Left lobe of liver (tissue), 2 donors: ENCODE results near the gene ZNF407. TPM values are rescaled to one million over a fixed set of nuclear protein-coding genes. Genes with fewer than 3 reads are reported as not detected.

Source experiments
- ATAC-seq: fragments of 200-7000 bp; cut with Tn5 transposase; one replicate; pipeline ENCODE4 v1.9.1; 2020; ENCODE audit warnings: mild to moderate bottlenecking, moderate library complexity
- DNase-seq: peaks from one replicate; pipeline ENCODE4 v3.0.0-alpha.2; 2020; ENCODE audit warnings: low spot score
- total RNA-seq: library from RNA; stranded (reverse); gene quantifications from one replicate; pipeline ENCODE4 v1.2.1, GENCODE V29; 2021
- donor health status: DM: no; HTN: no; CAD: no; lungs with moderate emphysema.
- donor health status: DM: no; HTN: yes; CAD: no.

The ZNF407 gene
- total RNA-seq, 1 donor from 2014 or later: 4.9 TPM

DNA sequence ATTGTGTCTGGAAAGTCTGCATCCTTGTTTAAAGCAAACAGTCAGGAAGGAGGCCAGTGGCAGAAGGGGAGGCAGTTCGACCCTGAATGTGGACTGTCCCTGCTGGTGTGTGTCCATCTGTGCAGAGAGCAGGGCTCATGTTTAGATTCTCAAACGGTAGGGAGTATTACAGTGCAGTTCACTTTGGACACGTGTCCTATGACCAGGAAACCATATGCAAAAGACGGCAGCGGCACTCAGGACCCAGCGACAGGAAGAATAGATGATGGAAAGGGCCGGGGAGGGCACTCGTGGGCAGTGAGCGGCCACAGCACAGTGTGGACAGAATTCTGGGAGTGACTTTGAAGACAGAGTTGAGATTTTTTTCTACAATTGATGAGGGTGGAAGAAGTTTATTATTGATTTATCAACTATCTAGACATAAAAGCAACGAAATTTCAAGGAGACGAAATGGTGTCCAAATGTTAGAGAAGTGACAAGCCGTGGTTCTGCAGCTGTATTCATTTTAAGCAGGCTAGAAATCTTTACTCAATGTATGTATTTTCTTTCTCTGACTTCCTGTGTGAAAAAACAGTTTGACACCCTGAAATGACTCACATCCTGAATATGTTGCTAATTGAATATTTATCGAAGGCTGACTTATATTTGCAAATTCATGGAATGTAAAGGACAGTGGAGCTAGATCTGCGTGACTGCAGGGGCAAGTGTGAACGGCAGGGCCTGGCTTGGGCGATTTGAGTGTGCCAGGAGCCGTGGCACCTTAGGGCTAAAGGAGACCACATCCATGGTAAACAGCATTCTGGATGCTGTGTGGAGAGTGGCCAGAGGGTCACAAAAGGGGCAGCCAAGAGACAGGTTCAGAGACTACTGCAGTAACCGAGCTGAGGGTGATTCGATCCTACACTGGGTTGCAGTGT is 397.1 kb downstream of the ZNF407 start:
- DNase-seq (no peak), ATAC-seq (peak; percentile 13)

GRCh38 chr18:74995419-74995736 is 397.7 kb downstream of the ZNF407 start:
- no peak for DNase-seq

GRCh38 chr18:74996055-74996454 is 398.4 kb downstream of the ZNF407 start:
- ATAC-seq: no peak
- no peak for DNase-seq

More at GRCh38 chr18:74995419-74995736, 397.7 kb downstream of the ZNF407 start:
- no peak for ATAC-seq

DNA sequence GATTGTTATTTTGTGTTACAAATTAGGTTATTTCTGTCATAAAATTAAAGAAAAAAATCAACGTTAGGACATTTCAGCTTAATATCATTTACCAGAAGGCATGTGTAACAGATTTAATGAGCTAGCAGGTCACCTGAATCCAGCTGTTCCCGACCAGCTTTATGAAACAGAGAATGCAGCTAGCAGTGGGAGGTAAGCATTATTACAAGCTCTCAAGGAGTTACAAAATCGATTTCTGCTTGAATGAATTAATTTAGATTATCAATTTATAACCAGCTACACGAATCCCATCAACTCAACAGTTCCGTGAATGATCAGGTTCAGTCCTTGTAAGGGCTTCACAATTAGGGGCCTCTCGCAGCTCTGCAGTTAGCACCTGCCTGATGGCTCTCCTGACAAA is 399.3 kb downstream of the ZNF407 start:
- no peak for DNase-seq

DNA sequence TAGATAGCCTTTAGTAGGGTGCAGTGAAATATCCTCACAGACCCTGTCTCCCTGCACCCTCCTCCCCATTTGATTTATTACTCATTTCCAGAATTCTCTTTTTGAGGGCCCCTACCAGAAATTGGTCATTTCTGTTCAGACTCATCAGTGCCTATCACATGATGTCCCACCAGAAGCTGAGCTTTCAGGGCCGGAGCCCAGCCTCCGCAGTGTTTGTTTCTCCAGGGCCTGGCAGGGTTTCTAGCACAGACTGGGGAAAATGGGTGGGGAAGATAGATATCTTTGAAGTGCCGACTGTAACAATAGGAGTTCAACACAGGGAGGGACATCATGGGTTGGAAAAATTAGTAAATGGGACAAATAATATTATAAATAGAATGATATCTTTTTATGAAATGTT is 403.2 kb downstream of the ZNF407 start:
- ATAC-seq (no peak), DNase-seq (no peak)

More for the DNA sequence above, 399.3 kb downstream of the ZNF407 start:
- no peak for ATAC-seq

GRCh38 chr18:75003039-75003438 is 405.4 kb downstream of the ZNF407 start:
- DNase-seq: no peak

DNA sequence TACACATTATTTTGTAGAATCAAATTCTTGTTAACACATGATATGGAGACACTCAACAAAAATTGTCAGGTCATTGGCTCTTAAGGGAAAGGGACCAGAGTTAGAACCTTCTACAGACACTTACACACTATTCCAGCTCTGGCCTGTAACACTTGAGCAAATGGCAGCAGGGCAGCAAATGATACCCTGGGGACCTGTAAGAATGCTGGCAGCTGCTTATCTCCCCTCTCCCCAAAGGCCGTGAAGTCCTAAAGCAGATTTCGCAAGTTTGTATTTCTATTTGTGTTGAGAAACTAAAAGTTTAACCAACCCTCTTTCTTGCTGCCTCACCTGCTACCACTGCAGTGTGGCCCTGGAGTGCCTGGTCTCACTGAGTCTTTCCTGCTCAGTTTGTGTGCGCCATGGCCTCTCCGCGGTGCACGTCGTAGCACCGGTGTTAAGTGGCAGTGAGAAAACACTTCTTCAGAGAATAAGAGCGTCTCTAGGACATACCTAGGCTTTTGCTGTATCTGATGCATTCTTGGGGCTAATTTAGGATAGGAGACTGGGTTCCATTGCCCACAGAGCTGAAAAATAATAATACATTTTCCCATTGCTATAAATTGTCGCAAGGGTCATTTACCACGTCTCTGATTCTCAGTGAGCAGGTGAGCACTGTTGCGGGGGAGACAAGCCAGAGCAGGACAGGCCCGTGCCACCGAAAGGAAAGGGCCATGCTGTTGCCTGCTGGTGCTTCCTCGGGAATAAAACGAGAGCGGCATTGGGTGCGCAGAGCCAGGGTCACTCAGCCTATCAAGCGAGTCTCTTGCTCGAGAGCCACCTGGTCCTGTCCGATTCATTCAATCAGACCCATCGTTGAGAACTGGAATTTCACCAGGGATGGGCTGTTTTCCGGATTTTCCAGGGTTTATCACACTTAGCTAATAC is 406.4 kb downstream of the ZNF407 start:
- ATAC-seq: no peak
- no peak for DNase-seq

More at GRCh38 chr18:75003039-75003438, 405.4 kb downstream of the ZNF407 start:
- no peak for ATAC-seq

- DNase-seq (no peak), ATAC-seq (no peak)
Measured at GRCh38 chr18:75005626-75006025, 408.0 kb downstream of the ZNF407 start.

DNA sequence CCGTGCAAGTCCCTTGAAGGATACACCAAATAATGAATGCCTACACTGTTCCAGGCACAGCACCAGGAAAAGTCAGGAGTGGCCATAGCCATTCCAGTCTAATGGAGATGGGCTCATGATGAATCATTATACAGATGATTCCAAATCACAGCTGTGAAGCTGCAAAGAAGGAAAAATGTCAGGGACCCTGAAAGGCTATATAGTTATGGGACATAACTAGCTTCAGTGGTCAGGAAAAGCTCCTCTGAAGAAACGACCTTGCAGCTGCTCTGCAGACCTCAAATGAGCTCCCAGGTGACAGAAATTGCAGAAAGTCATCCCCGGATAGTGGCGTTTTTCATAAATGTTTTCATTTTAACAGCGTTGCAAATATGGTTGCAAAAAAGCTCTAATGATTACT is 410.5 kb downstream of the ZNF407 start:
- ATAC-seq: no peak

GRCh38 chr18:75009296-75009695 is 411.6 kb downstream of the ZNF407 start:
- no peak for DNase-seq
- no peak for ATAC-seq

More for the DNA sequence above, 410.5 kb downstream of the ZNF407 start:
- DNase-seq: no peak

DNA sequence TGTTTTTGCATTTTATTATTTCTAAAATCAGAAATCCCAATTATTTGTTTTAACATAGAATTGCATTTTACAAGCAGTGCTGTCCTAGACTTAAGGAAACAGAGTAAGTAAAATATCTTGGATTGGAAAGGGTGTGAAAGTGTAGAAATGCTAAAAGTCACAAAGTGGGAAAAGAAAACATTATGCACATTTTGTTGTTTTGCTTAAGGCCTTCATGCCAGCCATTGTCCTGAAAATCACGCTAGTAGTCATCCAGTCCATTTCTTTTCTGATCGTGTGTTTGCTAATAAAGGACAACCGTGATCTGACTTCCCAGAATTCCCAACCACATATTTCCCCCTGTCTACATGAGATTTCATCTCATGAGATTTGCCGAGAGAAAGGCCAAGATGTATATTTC is 412.2 kb downstream of the ZNF407 start:
- ATAC-seq: no peak
- DNase-seq: no peak

DNA sequence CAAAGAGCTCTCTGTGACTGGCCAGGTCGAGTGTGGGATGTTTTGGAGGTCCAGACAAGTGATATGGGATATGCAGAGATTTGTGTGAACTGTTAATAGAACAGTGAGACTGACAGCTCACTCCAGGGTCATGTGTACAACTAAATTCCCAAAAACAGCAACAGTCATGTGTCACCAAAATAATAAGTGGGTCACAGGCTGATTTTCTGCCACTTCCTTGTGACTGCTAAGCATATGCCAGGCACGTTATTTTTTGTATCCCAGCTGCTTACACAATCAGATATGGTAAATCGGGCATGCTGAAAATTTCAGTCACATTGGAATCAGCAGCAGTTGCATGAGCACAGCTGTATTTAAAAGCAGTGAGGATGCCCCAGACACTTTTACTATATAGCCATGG is 412.6 kb downstream of the ZNF407 start:
- DNase-seq (no peak), ATAC-seq (no peak)

GRCh38 chr18:75010689-75011088 is 413.0 kb downstream of the ZNF407 start:
- ATAC-seq: no peak
- no peak for DNase-seq

DNA sequence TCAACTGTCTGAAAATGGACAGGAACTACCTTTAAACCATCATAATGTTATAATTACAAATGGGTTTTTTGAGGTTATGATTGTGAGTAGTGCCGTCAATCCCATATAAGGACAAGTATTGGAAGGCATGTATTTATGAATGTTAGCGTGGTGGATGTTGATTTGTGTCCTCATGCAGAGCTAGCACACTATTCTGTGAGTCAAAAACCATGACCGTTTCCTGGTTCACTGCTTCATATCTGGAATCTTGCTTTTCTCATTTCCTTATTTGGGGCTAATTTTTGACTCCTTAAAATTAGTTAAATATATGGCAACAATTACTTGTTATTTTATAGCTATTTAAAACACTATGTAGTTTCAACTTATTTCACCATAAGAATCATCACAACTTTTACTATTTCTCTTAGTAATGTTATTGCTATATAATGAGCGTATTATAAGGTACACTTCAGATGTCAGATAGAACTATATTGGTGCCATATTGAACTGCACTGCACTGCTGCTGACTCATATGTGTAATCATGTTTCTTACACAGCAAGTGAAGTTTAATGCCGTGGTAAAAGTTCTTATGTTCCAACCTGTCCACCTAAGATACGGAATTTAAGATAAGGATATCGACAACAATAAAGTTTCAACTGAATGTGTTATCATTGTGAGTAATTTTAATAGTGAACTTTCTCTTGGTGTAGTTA is 418.5 kb downstream of the ZNF407 start:
- ATAC-seq (no peak), DNase-seq (no peak)

- DNase-seq: no peak
- ATAC-seq: no peak
Measured at GRCh38 chr18:75023473-75023872, 425.8 kb downstream of the ZNF407 start.

GRCh38 chr18:75024871-75025270 is 427.2 kb downstream of the ZNF407 start:
- ATAC-seq (no peak), DNase-seq (no peak)

GRCh38 chr18:75025573-75025972 is 427.9 kb downstream of the ZNF407 start:
- DNase-seq (no peak), ATAC-seq (no peak)

GRCh38 chr18:75029481-75029880 is 431.8 kb downstream of the ZNF407 start:
- ATAC-seq: no peak
- no peak for DNase-seq

- DNase-seq: no peak
- no peak for ATAC-seq
Measured at GRCh38 chr18:75031717-75032317, 434.1 kb downstream of the ZNF407 start.

DNA sequence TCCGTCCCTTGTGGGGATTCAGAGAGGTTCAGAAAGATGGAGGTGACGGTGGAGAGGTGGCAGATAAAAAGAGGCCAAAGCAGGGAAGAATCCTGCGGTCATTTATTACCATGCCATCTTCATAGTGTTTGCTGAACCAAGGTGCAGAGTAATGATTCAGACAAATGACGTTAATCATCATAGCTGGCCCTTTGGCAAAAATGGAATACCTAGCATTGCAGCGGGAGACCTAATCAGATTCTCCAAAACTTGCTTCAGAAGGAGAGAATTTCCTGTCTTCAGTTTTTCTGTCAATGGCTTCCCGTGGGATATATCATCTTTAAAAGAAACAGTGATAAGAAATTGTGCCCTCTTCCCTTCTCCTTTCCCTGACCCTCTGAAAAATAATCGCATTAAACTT is 435.8 kb downstream of the ZNF407 start:
- DNase-seq: no peak

GRCh38 chr18:75034937-75035336 is 437.3 kb downstream of the ZNF407 start:
- ATAC-seq (no peak), DNase-seq (no peak)

More for the DNA sequence above, 435.8 kb downstream of the ZNF407 start:
- ATAC-seq: no peak
